IMR-90 (cell line): ENCODE measurements around the gene CHN2. TPM values are rescaled to one million over a fixed set of nuclear protein-coding genes. Genes with fewer than 3 reads are reported as not detected.

Experiments
- ATAC-seq: fragments of 200-7000 bp; cut with Tn5 transposase; 2 replicates; pipeline ENCODE4 v1.9.1; 2020; ENCODE audit warnings: low read depth, mild to moderate bottlenecking, moderate library complexity
- BruUV-seq: library from RNA; stranded (reverse); fragments of 400-500 nt; replicated peaks from 2 replicates; lab custom pipeline; 2021; lab: Mats Ljungman, UMichigan
- CTCF ChIA-PET: fragments of 300-600 bp; formaldehyde crosslinking; extraction: SDS; loops from one replicate; lab custom pipeline; 2021; ENCODE audit warnings: antibody characterized with exemption; lab: Yijun Ruan, JAX
- POLR2A ChIA-PET: fragments of 300-600 bp; sonication (Branson Sonifier 250); formaldehyde crosslinking; loops from one replicate; lab custom pipeline; 2022; ENCODE audit warnings: antibody characterized with exemption; ENCODE audit not compliant: unreplicated experiment; lab: Charles Lee
- DNase-seq: peaks from one replicate; pipeline ENCODE4 v3.0.0; 2013
- H2AFZ ChIP-seq: replicated peaks from 2 replicates; pipeline ENCODE3; 2013; ENCODE audit warnings: low read length, mild to moderate bottlenecking; ENCODE audit not compliant: poor library complexity
- H2AK5ac ChIP-seq: 2 replicates; pipeline ENCODE4 v1.6.1; 2013; ENCODE audit warnings: low read depth, low read length, inconsistent platforms
- H2AK9ac ChIP-seq: replicated peaks from 2 replicates; pipeline ENCODE3; 2013; ENCODE audit warnings: mild to moderate bottlenecking, low read depth, low read length, moderate library complexity; ENCODE audit not compliant: poor library complexity
- H2BK120ac ChIP-seq: 2 replicates; pipeline ENCODE4 v1.6.1; 2013; ENCODE audit warnings: low read depth, low read length, inconsistent platforms
- H2BK15ac ChIP-seq: 3 replicates; pipeline ENCODE4 v1.6.1; 2013; ENCODE audit warnings: low read depth, low read length, inconsistent platforms
- H2BK20ac ChIP-seq: 2 replicates; pipeline ENCODE4 v1.6.1; 2013; ENCODE audit warnings: low read depth, mild to moderate bottlenecking, inconsistent platforms, low read length, moderate library complexity
- H2BK5ac ChIP-seq: 2 replicates; pipeline ENCODE4 v1.6.1; 2013; ENCODE audit warnings: mild to moderate bottlenecking, low read depth, low read length, inconsistent platforms; ENCODE audit not compliant: poor library complexity, severe bottlenecking
- H3K14ac ChIP-seq: replicated peaks from 2 replicates; pipeline ENCODE4 v1.6.1; 2013; ENCODE audit warnings: low read depth, low read length, inconsistent platforms
- H3K18ac ChIP-seq: 2 replicates; pipeline ENCODE4 v1.6.1; 2013; ENCODE audit warnings: low read depth, low read length, control low read depth
- H3K23ac ChIP-seq: 2 replicates; pipeline ENCODE4 v1.6.1; 2013; ENCODE audit warnings: low read depth, low read length, inconsistent platforms
- H3K27ac ChIP-seq: 2 replicates; pipeline ENCODE4 v1.5.1; 2013; ENCODE audit warnings: mild to moderate bottlenecking, control low read depth, low read length; ENCODE audit not compliant: insufficient read depth
- H3K27me3 ChIP-seq: 2 replicates; pipeline ENCODE4 v1.6.1; 2013; ENCODE audit warnings: low read length; ENCODE audit not compliant: control insufficient read depth, insufficient read depth
- H3K36me3 ChIP-seq: 2 replicates; pipeline ENCODE4 v1.6.1; 2013; ENCODE audit warnings: low read length, mixed read lengths; ENCODE audit not compliant: control insufficient read depth, insufficient read depth
- H3K4ac ChIP-seq: 2 replicates; pipeline ENCODE4 v1.6.1; 2013; ENCODE audit warnings: low read depth, low read length, inconsistent platforms
- H3K4me1 ChIP-seq: 2 replicates; pipeline ENCODE4 v1.6.1; 2013; ENCODE audit warnings: low read length, mixed read lengths; ENCODE audit not compliant: control insufficient read depth, insufficient read depth
- H3K4me2 ChIP-seq: 2 replicates; pipeline ENCODE4 v1.6.1; 2013; ENCODE audit warnings: low read depth, mild to moderate bottlenecking, control low read depth, low read length, moderate library complexity
- H3K4me3 ChIP-seq: 2 replicates; pipeline ENCODE4 v1.5.1; 2013; ENCODE audit warnings: low read depth, mild to moderate bottlenecking, control low read depth, low read length, moderate library complexity; ENCODE audit not compliant: insufficient read depth
- H3K56ac ChIP-seq: 2 replicates; pipeline ENCODE4 v1.6.1; 2013; ENCODE audit warnings: low read length, inconsistent platforms; ENCODE audit not compliant: insufficient read depth; ENCODE audit errors: extremely low read depth
- H3K79me1 ChIP-seq, 2 experiments: 2 replicates each; pipeline ENCODE4 v1.6.1; 2013; ENCODE audit warnings: low read length in 2 of 2, inconsistent platforms in 1 of 2, low read depth in 1 of 2
- H3K9ac ChIP-seq: 2 replicates; pipeline ENCODE4 v1.6.1; 2013; ENCODE audit warnings: low read depth, low read length, control low read depth
- H3K9me1 ChIP-seq: 2 replicates; pipeline ENCODE4 v1.6.1; 2013; ENCODE audit warnings: low read length, inconsistent platforms; ENCODE audit not compliant: insufficient read depth
- H3K9me3 ChIP-seq: 2 replicates; pipeline ENCODE4 v1.6.1; 2013; ENCODE audit warnings: low read length; ENCODE audit not compliant: control insufficient read depth, insufficient read depth
- H4K20me1 ChIP-seq: 2 replicates; pipeline ENCODE4 v1.6.1; 2013; ENCODE audit warnings: low read length, inconsistent platforms; ENCODE audit not compliant: insufficient read depth
- H4K5ac ChIP-seq: 2 replicates; pipeline ENCODE4 v1.6.1; 2013; ENCODE audit warnings: mild to moderate bottlenecking, low read depth, low read length, control low read depth
- H4K8ac ChIP-seq, 2 experiments: 2 replicates each; pipeline ENCODE4 v1.6.1; 2013; ENCODE audit warnings: low read depth in 2 of 2, low read length in 2 of 2, control low read depth in 1 of 2, inconsistent platforms in 1 of 2
- H4K91ac ChIP-seq: 2 replicates; pipeline ENCODE4 v1.6.1; 2013; ENCODE audit warnings: low read depth, low read length, inconsistent platforms; ENCODE audit not compliant: insufficient read depth
- BHLHE40 ChIP-seq: fragments of 150-350 bp; IDR thresholded peaks from 2 replicates; pipeline ENCODE4 v1.6.1; 2016; ENCODE audit warnings: mild to moderate bottlenecking, low read depth, low read length
- WGBS, 2 experiments: methylation state at CpG; one replicate each; pipeline versions ENCODE4 v1.1.5 to v1.1.7; 2013; ENCODE audit warnings: missing lambda C conversion rate in 2 of 2; ENCODE audit not compliant: insufficient read length in 1 of 2; ENCODE audit errors: extremely low coverage in 2 of 2; 5-methylcytosine and 5-hydroxymethylcytosine counted together
- dilution Hi-C: fragments of 300-500 bp; cut with HindIII; formaldehyde crosslinking; loops from one replicate; pipeline ENCODE4 v1.14.3; 2018; ENCODE audit warnings: low sequenced_read_pairs; ENCODE audit not compliant: unreplicated experiment
- in situ Hi-C: fragments of 300-500 bp; cut with MboI; formaldehyde crosslinking; loops from 3 replicates; pipeline ENCODE4 v1.14.3; 2019; ENCODE audit warnings: low sequenced_read_pairs, inconsistent platforms, mixed read lengths
- intact Hi-C: fragments of 100-400 bp; cut with micrococcal nuclease; formaldehyde crosslinking; loops from 2 replicates; pipeline ENCODE4 v1.10.0; 2022
- polyA plus RNA-seq, 3 experiments: library from polyadenylated mRNA; depleted of rRNA; stranded (reverse); fragments of >200 nt; gene quantifications; 2 replicates each; pipeline ENCODE4 v1.2.3, GENCODE V29; 2012; ENCODE audit warnings: low replicate concordance in 1 of 3
- total RNA-seq: library from RNA; depleted of rRNA; stranded (reverse); fragments of >200 nt; gene quantifications from 2 replicates; pipeline ENCODE4 v1.2.3, GENCODE V29; 2012

The CHN2 gene
- total and polyA plus RNA-seq, 2 of the 4 experiments (the other 2 are of a cell fraction), result not detected

DNA sequence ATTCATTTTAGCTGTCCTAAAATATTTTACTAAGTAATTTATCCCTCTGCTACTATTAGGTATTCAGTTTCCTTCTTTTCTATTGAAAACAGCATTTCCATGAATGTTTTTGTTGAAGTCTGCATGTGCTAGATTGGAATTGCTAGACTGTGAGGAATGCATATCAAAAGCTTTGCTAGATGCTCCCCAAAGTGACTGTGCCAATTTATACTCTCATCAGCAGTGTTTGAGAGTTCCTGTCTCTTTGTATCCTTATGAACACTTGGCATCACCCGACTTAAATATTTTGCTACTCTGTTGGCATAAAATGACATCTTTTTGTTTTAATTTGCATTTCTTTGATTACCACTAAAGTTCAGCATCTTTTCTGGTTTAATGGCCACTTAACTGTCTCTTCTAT, 324.0 kb downstream of the CHN2 start:
- no peak overlapping the region for H2AFZ ChIP-seq
- H3K56ac ChIP-seq, result no peak overlapping the region
- no peak overlapping the region for H2BK20ac ChIP-seq
- H3K9me3 ChIP-seq, result no peaks in the 10 kb centered on the region
- DNase-seq, result no peak
- no peak overlapping the region for H3K4ac ChIP-seq
- TF ChIP-seq BHLHE40, result no peak
- no peak overlapping the region for H3K14ac ChIP-seq
- ChIA-PET CTCF (no interaction called here), POLR2A (no interaction called here)
- H4K5ac ChIP-seq, result no peak overlapping the region
- H3K9me1 ChIP-seq, result no peaks in the 10 kb centered on the region
- no peak overlapping the region for H3K4me2 ChIP-seq
- dilution Hi-C loops, result no loop called here
- BruUV-seq, result no TSS peak
- H3K4me1 ChIP-seq, result no peaks in the 10 kb centered on the region
- no peaks in the 10 kb centered on the region for H3K36me3 ChIP-seq
- no peaks in the 10 kb centered on the region for H3K27me3 ChIP-seq
- H3K79me1 ChIP-seq, result no peaks in the 10 kb centered on the region
- no CpG with 5 or more reads among the region's 1 CpG for WGBS, 2 experiments
- H3K4me3 ChIP-seq, result no peak overlapping the region
- no peak overlapping the region for H3K9ac ChIP-seq
- H2BK5ac ChIP-seq, result no peak overlapping the region
- no peak overlapping the region for H2BK120ac ChIP-seq
- no peak overlapping the region for H2AK9ac ChIP-seq
- intact Hi-C loops, result no loop called here
- no peak overlapping the region for H3K23ac ChIP-seq
- H2AK5ac ChIP-seq, result no peak overlapping the region
- H2BK15ac ChIP-seq, result no peak overlapping the region
- H3K18ac ChIP-seq, result no peak overlapping the region
- H3K27ac ChIP-seq, result no peak overlapping the region
- in situ Hi-C loops, result no loop called here
- no peak overlapping the region for H4K91ac ChIP-seq
- no peak for ATAC-seq
- H4K20me1 ChIP-seq, result no peaks in the 10 kb centered on the region
- no peak overlapping the region for H4K8ac ChIP-seq
